Lung (tissue), 12 donors: Measurements from ENCODE around the gene SSU72. TPM values are rescaled to one million over a fixed set of nuclear protein-coding genes. Genes with fewer than 3 reads are reported as not detected.

Experiments used
- ATAC-seq: fragments of 200-7000 bp; cut with Tn5 transposase; one replicate; pipeline ENCODE4 v1.9.1; 2020; ENCODE audit warnings: moderate number of reproducible peaks; ENCODE audit not compliant: insufficient read depth, low FRiP score
- DNase-seq, 3 donors: peaks; one replicate each; pipeline ENCODE4 v3.0.0-alpha.2; 2013 to 2017
- H3K27ac ChIP-seq, 2 donors: one replicate each; pipeline ENCODE4 v1.5.1; 2013; ENCODE audit warnings: mild to moderate bottlenecking in 2 of 2, moderate library complexity in 2 of 2, control low read depth in 1 of 2, inconsistent platforms in 1 of 2, low read depth in 1 of 2, low read length in 1 of 2
- H3K27me3 ChIP-seq, 3 donors: one replicate each; pipeline ENCODE4 v1.5.1; 2013; ENCODE audit warnings: low read length in 2 of 3; ENCODE audit not compliant: control insufficient read depth in 3 of 3, insufficient read depth in 3 of 3
- H3K36me3 ChIP-seq, 4 donors: one replicate each; pipeline ENCODE4 v1.5.1; 2013; ENCODE audit warnings: low read length in 4 of 4, mild to moderate bottlenecking in 1 of 4, moderate library complexity in 1 of 4; ENCODE audit not compliant: control insufficient read depth in 4 of 4, insufficient read depth in 4 of 4
- H3K4me1 ChIP-seq, 5 donors: one replicate each; pipeline ENCODE4 v1.5.1; 2013; ENCODE audit warnings: low read length in 5 of 5, mild to moderate bottlenecking in 2 of 5, moderate library complexity in 1 of 5; ENCODE audit not compliant: control insufficient read depth in 5 of 5, insufficient read depth in 5 of 5
- H3K4me3 ChIP-seq: one replicate; pipeline ENCODE4 v1.5.1; 2013; ENCODE audit warnings: mild to moderate bottlenecking, control low read depth, moderate library complexity
- H3K9ac ChIP-seq, 2 donors: one replicate each; pipeline ENCODE4 v1.5.1; 2013; ENCODE audit warnings: low read length in 2 of 2, control low read depth in 1 of 2; ENCODE audit not compliant: insufficient read depth in 1 of 2
- H3K9me3 ChIP-seq, 4 donors: one replicate each; pipeline ENCODE4 v1.5.1; 2013; ENCODE audit warnings: low read length in 3 of 4, mild to moderate bottlenecking in 1 of 4, moderate library complexity in 1 of 4; ENCODE audit not compliant: control insufficient read depth in 4 of 4, insufficient read depth in 3 of 4
- WGBS, 2 donors: extraction: QIAGEN DNeasy Blood & Tissue Kit; methylation state at CpG; one replicate each; pipeline ENCODE4 v1.1.7; 2013; 5-methylcytosine and 5-hydroxymethylcytosine counted together
- polyA plus RNA-seq, 2 donors: library from polyadenylated mRNA; stranded (reverse); fragments of 200-250 nt; gene quantifications; one replicate each; pipeline ENCODE4 v1.2.1, GENCODE V29; 2013
- total RNA-seq, 2 donors: library from RNA; depleted of rRNA in 1 of 2; stranded (reverse); fragments of >200 nt in 1 of 2; gene quantifications; one replicate each; pipeline ENCODE4 v1.2.1, GENCODE V29; 2014 to 2021
- TF ChIP-seq, protein P1 (sequence below): IDR thresholded peaks from 2 replicates; pipeline ENCODE4 v1.5.1; 2012; ENCODE audit warnings: mild to moderate bottlenecking; ENCODE audit errors: control extremely low read depth, extremely low read depth
- donor health status: control.
- donor health status: control.
- donor health status: Bipolar disorder and iron deficiency.
- donor health status: healthy.
- donor health status: DM: yes; HTN: yes; CAD: no.

Gene SSU72
- total and polyA plus RNA-seq, 4 donors = 63.7 to 128 (median 100) TPM

DNA sequence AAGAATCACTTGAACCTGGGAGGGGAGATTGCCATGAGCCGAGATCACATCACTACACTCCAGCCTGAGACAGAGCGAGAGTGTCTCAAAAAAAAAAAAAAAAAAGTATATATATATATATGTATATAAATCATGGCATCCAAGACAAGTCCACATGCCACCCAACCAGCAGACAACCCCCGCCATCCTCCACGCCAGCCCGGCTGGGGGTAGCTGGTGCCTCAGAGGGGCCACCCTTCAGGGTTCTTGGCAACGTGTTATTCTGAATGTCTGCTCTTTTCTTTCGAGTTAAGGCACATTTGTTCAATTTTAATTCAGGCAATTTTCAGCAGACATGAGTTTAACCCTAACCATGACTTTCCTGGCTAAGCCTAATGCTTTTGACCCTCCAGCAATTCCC lies 24.6 kb downstream of the SSU72 start:
- Histone ChIP-seq H3K9me3 (no peaks in the 10 kb centered on the region), H3K36me3 (peaks cover 0 to 2% (median 0%) of the 10 kb centered on the region in 4 donors), H3K4me3 (no peak overlapping the region), H3K27ac (no peak overlapping the region), H3K9ac (no peak overlapping the region), H3K4me1 (peaks cover 0 to 6% (median 0%) of the 10 kb centered on the region in 5 donors), H3K27me3 (no peaks in the 10 kb centered on the region)
- TF ChIP-seq, protein P1, sequence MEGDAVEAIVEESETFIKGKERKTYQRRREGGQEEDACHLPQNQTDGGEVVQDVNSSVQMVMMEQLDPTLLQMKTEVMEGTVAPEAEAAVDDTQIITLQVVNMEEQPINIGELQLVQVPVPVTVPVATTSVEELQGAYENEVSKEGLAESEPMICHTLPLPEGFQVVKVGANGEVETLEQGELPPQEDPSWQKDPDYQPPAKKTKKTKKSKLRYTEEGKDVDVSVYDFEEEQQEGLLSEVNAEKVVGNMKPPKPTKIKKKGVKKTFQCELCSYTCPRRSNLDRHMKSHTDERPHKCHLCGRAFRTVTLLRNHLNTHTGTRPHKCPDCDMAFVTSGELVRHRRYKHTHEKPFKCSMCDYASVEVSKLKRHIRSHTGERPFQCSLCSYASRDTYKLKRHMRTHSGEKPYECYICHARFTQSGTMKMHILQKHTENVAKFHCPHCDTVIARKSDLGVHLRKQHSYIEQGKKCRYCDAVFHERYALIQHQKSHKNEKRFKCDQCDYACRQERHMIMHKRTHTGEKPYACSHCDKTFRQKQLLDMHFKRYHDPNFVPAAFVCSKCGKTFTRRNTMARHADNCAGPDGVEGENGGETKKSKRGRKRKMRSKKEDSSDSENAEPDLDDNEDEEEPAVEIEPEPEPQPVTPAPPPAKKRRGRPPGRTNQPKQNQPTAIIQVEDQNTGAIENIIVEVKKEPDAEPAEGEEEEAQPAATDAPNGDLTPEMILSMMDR = no peak
- ATAC-seq (no peak), DNase-seq (no peak)
- 81 to 91% methylated on average over 7 of the region's 7 CpGs for WGBS, 2 donors

DNA sequence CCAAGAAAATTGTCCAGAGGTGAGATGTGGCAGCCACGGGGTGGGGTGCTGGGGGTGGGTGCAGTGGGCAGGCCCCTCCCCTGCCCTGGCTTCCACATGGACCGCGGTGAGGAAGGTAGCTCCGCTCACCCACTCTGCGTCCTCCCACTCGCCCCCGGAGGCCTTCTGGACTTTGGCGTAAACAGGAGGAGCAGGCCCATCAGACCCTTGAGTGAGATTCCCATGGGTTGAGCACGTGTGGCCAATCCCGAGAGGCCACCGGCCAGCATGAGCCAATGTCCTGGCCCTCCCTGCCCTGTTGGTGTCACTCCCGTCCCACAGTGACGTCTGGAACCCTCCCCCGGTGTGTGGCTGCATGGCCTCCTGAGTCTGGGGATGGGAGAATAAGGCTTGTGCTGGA lies 26.1 kb downstream of the SSU72 start:
- Histone ChIP-seq H3K9ac (no peak overlapping the region), H3K36me3 (peaks cover 0 to 3% (median 0%) of the 10 kb centered on the region in 4 donors), H3K27ac (no peak overlapping the region), H3K9me3 (no peaks in the 10 kb centered on the region), H3K27me3 (no peaks in the 10 kb centered on the region), H3K4me3 (no peak overlapping the region), H3K4me1 (peaks cover 0 to 6% (median 0%) of the 10 kb centered on the region in 5 donors)
- ATAC-seq (no peak), DNase-seq (no peak)
- TF ChIP-seq, protein P1 = no peak
- WGBS, 2 donors = 85 to 89% methylated on average over 14 of the region's 14 CpGs

DNA sequence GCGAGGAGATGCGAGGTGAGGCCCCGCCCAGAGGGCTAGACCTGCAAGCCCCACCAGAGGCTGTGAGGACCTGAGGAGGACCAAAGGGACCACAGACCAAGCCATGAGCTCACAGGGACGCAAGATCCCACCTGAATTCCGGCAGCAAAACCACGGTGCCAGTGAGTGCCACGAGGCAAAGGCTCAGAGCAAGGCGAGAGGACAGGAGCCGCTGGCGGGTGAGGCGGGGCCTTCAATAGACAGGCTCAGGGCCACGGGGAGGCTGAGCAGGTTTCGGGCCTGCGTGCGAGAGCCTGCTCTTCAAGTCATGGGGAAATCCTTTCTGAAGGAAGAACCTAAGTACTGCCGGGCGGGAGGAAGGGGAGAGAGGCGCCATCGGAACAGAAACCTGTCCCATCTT lies 27.2 kb downstream of the SSU72 start:
- Histone ChIP-seq H3K27ac (no peak overlapping the region), H3K4me3 (no peak overlapping the region), H3K9ac (no peak overlapping the region), H3K9me3 (no peaks in the 10 kb centered on the region), H3K36me3 (peaks cover 0 to 13% (median 0%) of the 10 kb centered on the region in 4 donors), H3K4me1 (peaks cover 0 to 6% (median 0%) of the 10 kb centered on the region in 5 donors), H3K27me3 (no peaks in the 10 kb centered on the region)
- DNase-seq (no peak), ATAC-seq (no peak)
- TF ChIP-seq, protein P1 = no peak
- 92 to 94% methylated on average over 19 of the region's 19 CpGs for WGBS, 2 donors

DNA sequence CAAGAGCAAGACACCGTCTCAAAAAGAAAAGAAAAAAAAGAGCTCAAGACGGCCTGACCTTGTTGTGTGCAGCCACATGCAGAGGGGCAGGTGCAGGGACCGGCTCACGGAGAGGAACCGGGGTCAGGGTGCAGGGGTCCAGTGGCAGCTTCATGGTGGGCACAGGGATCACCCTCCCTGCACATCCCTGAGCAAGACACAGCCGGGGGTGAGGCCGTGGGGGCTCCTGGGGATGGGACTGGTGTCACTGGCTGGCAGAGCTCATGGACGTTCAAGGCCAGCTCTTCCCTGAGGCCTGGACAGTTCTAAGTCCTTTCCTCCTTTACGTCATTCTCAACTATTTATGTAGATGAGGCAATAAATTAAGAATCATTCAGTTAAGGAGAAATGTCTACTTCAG lies 27.7 kb downstream of the SSU72 start:
- WGBS, 2 donors = 93% methylated on average over 9 of the region's 9 CpGs
- Histone ChIP-seq H3K9me3 (no peaks in the 10 kb centered on the region), H3K4me1 (peaks cover 0 to 6% (median 0%) of the 10 kb centered on the region in 5 donors), H3K27me3 (no peaks in the 10 kb centered on the region), H3K36me3 (peaks cover 0 to 17% (median under 1%) of the 10 kb centered on the region in 4 donors), H3K27ac (no peak overlapping the region), H3K4me3 (no peak overlapping the region), H3K9ac (no peak overlapping the region)
- ATAC-seq = no peak
- TF ChIP-seq, protein P1 = no peak
- DNase-seq = no peak
